ENCODE data around the gene HELZ2.

Gene HELZ2

DNA sequence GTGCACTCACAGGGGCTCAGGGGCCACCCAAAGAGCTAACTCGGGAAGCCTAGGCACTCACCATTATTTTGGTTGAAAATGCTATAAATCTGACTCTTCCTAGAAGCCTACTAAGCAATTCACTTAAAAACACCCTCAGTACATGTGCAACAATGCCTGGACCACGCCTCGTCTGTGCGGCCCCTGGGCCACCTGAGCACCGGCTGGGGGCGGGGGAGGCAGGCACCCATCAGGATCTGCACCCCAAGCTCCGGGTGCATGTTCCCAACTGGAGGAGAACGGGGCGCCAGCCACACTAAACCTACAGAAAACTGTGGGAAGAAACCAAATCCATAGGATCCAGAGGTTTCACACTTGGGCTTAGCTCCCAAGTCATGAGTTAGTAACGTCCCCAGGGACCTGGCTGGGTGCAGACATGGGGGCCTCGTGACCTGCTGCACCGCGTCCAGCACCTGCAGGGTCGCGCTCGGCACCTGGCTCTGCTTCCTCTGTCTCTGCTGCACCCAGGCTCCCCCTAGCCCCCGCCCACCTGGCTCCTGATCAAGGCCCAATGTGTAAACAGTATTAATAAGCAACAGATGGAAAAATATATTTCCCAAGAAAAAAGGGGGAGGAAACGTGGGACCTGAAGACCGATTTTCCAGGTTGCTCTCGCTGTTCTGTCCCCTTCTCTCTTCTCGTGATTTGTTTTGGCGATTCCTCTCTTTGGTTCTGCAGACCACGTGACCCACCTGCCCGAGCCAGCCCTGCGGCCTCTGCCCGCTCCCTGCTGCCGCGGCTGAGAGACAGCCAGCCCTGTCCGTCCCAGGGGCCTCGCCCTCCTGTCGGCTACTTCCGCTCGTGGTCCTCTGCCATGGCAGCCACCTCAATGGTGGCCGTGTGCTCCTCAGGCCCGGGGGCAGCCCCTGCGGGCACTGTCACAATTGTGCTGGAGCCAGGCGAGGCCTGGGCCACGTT is 15.5 kb upstream of the HELZ2 start:
- no peak overlapping the region for H3K4me3 ChIP-seq (ENCODE audit: low read depth, low read length)
- DNase-seq: no peak
- peaks cover 4% of the 10 kb centered on the region for H3K36me3 ChIP-seq (replicated peaks)
- no peak overlapping the region for H3K27ac ChIP-seq
- no peaks in the 10 kb centered on the region for H3K27me3 ChIP-seq (replicated peaks)
- no peak for TF ChIP-seq CTCF (IDR thresholded peaks at IDR 0.05; ENCODE audit: low read depth, low read length, missing control alignments)
- in situ Hi-C loops (cut with HindIII; ENCODE audit: low pct_ligation_motif_present, low sequenced_read_pairs): loop anchor here (25.0 kb wide), 2 partner anchors 98 to 298 kb away; partner anchors contain the start of genes DNAJC5 and TNFRSF6B

- H3K27ac ChIP-seq: no peak overlapping the region
- no peak overlapping the region for H3K4me3 ChIP-seq (ENCODE audit: low read depth, low read length)
- peaks cover 4% of the 10 kb centered on the region for H3K36me3 ChIP-seq (replicated peaks)
- in situ Hi-C loops (cut with HindIII; ENCODE audit: low pct_ligation_motif_present, low sequenced_read_pairs): loop anchor here (25.0 kb wide), 2 partner anchors 99 to 299 kb away; partner anchors contain the start of genes DNAJC5 and TNFRSF6B
- no peak for DNase-seq
- TF ChIP-seq CTCF (IDR thresholded peaks at IDR 0.05; ENCODE audit: low read depth, low read length, missing control alignments): no peak
- no peaks in the 10 kb centered on the region for H3K27me3 ChIP-seq (replicated peaks)
Observed at GRCh38 chr20:63588641-63589041, 14.6 kb upstream of the HELZ2 start.

DNA sequence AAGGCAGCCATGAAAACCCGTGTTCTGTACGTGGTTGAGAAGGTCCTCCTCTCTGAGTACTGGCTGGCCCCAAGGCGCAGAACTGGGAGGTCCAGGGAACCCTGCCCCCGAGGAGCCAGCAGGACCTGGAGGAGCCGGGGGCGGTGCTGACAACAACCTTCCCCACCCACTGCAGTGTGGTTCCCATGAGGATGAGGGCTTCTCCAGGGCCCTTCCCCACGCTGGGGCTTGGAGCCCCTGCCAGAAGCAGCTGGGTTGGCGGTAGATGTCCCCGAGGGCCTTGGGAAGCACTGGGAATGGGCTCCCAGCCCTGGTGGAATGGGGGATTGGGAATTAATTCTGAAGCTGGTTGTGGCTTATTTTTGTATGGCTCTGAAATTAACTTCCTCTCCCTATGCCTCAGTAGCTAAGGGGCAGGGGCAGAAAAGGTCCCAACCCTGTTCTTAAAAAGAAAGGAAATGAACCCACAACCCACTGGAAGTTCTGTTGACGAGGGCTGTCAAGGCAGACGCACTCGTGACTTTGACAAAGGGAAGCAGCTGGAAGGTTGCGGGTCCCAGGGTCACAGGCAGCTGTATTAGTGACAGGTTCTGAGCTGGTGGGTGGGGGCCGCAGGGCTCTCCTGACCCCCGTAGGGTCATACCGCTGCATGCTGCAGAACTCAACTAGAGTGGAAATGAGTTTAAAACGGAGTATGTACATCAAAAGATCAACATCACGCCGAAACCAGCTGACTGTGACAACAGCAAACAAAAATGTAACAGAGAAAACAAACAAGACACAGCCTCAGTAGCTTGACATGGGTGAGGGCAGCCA is 13.9 kb upstream of the HELZ2 start:
- Histone ChIP-seq H3K4me3 (ENCODE audit: low read depth, low read length) (no peak overlapping the region), H3K27ac (no peak overlapping the region), H3K36me3 (replicated peaks) (peaks cover 4% of the 10 kb centered on the region), H3K27me3 (replicated peaks) (no peaks in the 10 kb centered on the region)
- no peak for DNase-seq
- in situ Hi-C loops (cut with HindIII; ENCODE audit: low pct_ligation_motif_present, low sequenced_read_pairs): loop anchor here (25.0 kb wide), 2 partner anchors 99 to 299 kb away; partner anchors contain the start of genes DNAJC5 and TNFRSF6B
- no peak for TF ChIP-seq CTCF (IDR thresholded peaks at IDR 0.05; ENCODE audit: low read depth, low read length, missing control alignments)

DNA sequence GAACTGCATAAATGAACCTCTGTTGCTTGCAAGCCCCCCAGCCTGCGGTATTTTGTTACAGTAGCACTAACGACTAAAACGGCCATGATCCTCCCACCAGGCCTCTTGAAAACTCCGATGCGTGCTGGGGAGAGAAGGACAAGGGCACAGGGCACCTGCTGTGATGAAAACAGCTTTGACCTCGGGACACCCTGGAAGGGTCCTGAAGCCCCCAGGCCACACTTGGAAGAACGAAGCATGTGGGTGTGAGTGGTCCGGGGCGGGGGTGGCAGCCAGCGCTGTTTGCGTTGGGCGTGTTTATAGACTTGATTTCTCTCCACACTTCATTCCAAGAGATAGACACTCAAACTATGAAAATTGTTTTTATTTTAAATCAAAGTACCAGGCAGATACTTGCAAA is 13.2 kb upstream of the HELZ2 start:
- H3K36me3 ChIP-seq (replicated peaks): peaks cover 4% of the 10 kb centered on the region
- TF ChIP-seq CTCF (IDR thresholded peaks at IDR 0.05; ENCODE audit: low read depth, low read length, missing control alignments): no peak

DNA sequence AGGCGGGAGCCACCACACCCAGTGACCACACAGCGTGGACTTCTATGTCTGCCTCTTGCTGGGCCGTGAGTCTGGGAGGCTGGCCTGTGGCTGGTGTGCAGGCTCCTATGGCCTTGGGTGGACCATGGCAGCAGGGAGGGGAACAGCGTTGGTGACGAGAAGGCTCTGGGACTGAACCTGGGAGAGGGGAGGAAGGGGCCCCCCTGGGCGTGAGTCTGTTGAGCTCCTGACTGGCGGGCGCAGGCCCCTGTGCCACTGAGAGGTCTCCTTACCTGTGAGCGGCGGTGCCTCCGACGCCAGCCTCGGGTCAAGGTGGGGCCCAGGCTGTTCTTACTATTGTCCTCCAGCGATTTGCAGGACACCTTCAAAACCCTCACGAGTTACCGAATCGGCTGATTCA is 12.8 kb upstream of the HELZ2 start:
- no peaks in the 10 kb centered on the region for H3K36me3 ChIP-seq (replicated peaks)
- H3K27me3 ChIP-seq (replicated peaks): no peaks in the 10 kb centered on the region
- DNase-seq: no peak
- H3K27ac ChIP-seq: no peak overlapping the region
- in situ Hi-C loops (cut with HindIII; ENCODE audit: low pct_ligation_motif_present, low sequenced_read_pairs): loop anchor here (25.0 kb wide), 2 partner anchors 101 to 301 kb away; partner anchors contain the start of genes DNAJC5 and TNFRSF6B
- no peak overlapping the region for H3K4me3 ChIP-seq (ENCODE audit: low read depth, low read length)
- TF ChIP-seq CTCF (IDR thresholded peaks at IDR 0.05; ENCODE audit: low read depth, low read length, missing control alignments): no peak

More for the DNA sequence above, 13.2 kb upstream of the HELZ2 start:
- DNase-seq: no peak
- in situ Hi-C loops (cut with HindIII; ENCODE audit: low pct_ligation_motif_present, low sequenced_read_pairs): loop anchor here (25.0 kb wide), 2 partner anchors 100 to 300 kb away; partner anchors contain the start of genes DNAJC5 and TNFRSF6B
- Histone ChIP-seq H3K27me3 (replicated peaks) (no peaks in the 10 kb centered on the region), H3K27ac (no peak overlapping the region), H3K4me3 (ENCODE audit: low read depth, low read length) (no peak overlapping the region)
